Activated CD4-positive, alpha-beta T cell treated with anti-CD3 and anti-CD28 coated beads, Interleukin-10, Interleukin-2, amounts not matched to agents 100 ng/mL and 50 ng/mL, durations not matched to agents 16 hours and 8 hours (primary cell): ENCODE results near the gene GXYLT1.
"Not testable (repeated sequence)": the region's sequence is repeated elsewhere in the genome, so short reads cannot be mapped to it uniquely, and the experiment has no call there.

Experiments used
- DNase-seq: peaks from one replicate; pipeline ENCODE4 v3.0.0-alpha.2; 2020

The GXYLT1 gene, protein sequence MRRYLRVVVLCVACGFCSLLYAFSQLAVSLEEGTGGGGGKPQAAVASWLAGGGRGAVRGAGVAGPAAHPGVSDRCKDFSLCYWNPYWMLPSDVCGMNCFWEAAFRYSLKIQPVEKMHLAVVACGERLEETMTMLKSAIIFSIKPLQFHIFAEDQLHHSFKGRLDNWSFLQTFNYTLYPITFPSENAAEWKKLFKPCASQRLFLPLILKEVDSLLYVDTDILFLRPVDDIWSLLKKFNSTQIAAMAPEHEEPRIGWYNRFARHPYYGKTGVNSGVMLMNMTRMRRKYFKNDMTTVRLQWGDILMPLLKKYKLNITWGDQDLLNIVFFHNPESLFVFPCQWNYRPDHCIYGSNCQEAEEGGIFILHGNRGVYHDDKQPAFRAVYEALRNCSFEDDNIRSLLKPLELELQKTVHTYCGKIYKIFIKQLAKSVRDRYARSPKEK

DNA sequence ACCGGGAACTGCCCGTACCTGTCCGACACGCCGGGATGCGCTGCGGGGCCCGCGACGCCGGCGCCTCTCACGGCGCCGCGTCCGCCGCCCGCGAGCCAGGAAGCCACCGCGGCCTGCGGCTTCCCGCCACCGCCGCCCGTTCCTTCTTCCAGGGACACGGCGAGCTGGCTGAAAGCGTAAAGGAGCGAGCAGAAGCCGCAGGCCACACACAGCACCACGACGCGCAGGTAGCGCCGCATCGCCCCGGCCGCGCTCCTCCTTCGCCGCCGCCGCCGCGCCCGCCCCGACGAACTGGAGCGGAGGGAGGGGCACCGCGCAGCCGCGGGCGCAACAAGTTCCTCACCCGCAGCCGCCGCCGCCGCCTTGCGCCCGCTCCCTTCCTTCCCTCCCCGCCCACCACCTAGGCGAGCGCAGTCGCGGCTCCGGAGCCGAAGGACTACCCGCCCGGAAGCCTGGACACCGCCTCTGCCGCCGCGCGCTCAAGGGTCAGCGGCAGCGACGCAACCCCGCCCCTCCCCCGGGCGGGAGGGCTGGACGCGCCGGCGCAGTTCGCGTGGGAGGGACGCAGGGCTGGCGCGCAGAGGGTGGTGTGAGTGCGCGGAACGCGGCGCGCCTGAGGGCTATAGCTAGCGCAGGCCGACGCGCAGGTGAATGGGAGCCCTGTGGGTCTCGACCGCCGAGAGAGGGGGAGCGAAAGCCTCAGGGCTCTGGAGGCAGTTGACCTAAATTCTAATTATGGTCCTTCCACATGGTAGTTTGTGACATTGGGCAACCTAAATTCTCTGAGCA, at the start of gene GXYLT1:
Gene GXYLT1 (minus strand): TSS at position 467 of the 789 bp plus-strand sequence. CDS start 228 bp downstream, at position 239.
- peak; percentile 92 for DNase-seq

DNA sequence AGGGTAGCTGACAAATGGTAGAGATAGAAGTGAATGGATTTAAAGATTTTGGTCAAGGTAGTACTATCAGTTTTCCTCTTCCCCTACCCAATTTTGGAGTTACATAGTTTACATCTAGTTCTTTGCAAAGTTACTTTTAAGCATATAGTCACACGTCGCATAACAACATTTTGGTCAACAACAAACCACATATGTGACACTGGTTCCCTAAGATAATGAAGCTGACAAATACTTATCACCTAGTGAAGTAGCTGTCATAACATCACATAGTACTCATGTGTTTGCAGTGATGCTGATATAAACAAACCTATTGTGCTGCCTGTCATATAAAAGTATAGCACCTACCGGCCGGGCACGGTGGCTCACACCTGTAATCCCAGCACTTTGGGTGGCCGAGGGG, 48.0 kb upstream of the GXYLT1 start:
- DNase-seq: no peak

DNA sequence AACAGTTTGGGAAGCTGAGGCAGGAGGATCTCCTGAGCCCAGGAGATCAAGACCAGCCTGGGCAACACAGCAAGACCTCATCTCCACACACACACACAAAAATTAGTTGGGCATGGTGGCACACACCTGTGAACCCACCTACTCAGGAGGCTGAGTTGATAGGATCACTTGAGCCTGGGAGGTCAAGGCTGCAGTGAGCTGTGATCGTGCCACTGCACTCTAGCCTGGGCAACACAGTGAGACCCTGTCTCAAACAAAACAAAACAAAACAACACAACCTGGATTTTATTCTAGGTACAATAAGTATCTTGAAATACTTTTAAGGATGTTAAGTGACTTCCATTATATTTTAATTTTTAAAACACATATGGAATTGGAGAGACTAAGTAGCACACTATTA, 47.6 kb upstream of the GXYLT1 start:
- no peak for DNase-seq

DNA sequence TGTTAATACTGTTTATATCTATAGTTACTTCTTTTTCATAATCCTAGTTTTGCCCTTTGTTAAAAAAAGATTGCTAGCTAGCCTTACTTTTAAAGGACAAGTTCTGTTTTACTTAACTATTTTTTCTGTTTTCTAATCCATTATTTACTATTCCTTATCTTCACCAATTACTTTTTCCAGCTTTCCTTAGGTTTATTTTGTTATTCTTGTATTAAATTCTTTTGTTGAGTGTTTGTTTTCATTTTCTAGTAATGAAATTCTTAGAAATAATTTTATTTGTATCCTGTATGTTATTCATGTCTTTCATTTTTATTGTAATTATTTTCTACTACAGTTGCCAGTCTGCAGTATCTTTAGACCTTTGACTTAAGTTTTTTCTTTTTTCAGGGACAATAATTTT, 45.7 kb upstream of the GXYLT1 start:
- DNase-seq: no peak

DNA sequence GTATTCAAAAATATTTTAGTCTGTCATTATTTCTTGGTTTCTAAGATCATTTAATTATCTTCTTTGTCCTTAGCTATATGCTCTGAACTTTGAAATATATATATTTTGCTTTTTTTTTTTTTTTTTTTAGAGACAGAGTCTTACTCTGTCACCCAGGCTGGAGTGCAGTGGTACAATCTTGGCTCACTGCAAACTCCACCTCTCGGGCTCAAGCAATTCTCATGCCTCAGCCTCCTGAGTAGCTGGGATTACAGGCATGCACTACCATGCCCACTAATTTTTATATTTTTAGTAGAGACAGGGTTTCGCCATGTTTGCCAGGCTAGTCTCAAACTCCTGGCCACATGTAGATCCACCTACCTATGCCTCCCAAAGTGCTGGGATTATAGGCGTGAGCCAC, 43.6 kb upstream of the GXYLT1 start:
- not testable (repeated sequence) for DNase-seq

DNA sequence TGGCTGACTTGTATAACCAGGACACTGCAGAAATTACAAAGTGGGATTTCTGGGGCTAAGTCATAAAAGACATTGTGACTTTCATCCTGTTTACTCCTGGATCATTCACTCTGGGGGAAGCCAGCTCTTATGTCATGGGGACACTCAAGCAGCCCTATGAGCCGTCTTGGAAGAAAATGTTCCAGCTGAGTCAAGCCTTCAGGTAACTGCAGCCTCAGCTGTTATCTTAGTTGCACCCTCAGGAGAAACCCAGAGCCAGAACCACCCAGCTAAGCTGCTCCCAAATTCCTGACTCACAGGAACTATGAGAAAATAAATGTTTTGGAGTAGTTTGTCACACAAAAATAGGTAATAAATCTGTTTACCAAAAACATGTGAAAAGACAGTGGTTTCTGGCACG, 43.1 kb upstream of the GXYLT1 start:
- no peak for DNase-seq

DNA sequence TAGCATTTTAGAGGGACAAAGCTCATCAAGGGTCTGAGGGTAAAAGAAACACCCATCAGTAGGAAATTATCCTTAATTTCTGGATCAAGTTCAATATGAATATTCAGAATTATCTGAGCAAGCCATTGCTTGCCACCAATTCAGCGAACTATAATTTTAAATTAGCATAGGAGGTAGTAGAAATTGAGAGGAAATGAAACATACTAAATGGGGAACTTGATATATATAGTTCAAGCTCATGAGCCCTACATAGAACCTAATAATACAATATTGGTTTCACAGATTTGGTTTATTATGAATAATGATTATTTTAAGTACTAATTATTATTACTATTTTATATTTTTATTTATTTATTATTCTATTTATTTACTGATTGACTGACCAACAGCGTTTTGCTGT, 42.1 kb upstream of the GXYLT1 start:
- no peak for DNase-seq

DNA sequence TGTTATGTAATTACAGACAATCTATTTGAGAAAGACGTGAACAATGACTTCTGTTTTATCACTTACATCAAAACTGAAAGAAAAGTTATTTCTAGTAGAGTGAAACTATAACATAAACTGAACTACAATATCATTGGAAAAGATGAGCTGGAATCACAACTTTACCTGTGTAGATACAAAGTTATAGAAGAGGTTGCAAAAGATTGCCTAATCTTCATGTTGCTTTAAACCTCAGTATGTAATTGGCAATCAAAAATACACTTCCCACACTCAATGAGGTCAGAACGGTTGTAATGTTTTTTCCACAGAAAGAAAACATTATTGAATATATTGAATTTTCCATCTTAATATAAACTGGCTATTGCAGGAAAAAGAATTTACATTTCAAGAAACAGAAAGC, 37.7 kb upstream of the GXYLT1 start:
- DNase-seq: no peak

DNA sequence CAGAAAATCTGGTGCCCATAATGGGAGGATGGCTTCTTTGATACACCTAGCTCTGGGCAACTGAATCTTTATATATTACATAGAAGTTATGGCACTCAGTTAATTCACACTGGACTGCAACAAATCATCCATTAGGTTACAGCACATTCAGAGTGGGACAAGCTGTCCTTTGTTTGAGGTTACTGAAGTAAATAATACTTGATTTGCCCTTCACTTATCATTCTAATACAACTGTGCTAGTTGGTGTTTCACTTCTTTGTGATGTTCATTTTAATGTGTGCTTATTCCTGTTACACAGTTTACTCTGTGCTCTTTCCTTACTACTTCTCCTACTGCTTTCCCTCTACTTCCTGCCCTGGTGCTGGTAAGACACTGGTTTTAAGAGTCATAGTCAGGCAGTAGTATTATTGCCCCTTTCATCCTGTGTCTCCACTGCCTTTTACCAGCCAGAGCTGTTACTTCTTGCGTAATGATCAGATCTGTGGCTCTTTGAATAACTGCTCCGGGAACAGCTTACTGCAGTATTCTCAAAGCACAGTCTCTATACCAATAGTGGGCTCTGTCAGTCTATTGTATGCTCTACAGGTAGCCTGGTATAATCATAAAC, 36.4 kb upstream of the GXYLT1 start:
- no peak for DNase-seq

DNA sequence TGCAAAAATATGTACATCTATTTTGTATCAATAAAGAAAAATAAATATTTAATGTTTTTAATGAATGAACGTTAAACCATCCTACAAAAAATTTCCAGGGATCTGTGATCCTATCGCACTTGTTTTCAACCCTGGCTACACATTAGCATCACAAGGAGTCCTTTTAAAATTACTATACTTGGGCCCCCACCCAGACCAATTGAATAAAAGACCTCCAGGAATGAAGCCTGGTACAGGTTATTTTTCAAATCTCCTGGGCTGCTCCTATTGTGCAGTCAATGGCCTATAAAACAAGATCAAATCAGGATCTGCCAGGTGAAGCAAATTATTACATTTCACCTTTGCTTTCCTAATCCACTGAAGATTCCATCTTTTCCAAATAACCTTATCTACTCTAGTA, 33.4 kb upstream of the GXYLT1 start:
- no peak for DNase-seq

DNA sequence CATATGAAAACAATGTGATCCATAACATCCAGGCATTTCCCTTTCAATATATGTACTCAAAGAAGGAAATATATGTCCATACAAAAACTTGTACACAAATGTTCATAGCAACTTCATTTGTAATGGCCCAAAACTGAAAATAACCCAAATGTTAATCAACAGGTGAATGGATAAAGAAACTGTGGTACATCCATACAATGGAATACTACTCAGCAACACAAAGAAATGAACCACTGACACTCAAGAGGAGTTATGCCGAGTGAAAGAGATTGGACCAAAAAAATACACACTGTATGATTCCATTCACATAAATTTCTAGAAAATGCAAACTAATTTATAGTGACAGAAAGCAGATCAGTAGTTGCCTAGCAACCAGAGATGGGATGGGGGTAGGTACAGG, 30.3 kb upstream of the GXYLT1 start:
- no peak for DNase-seq

DNA sequence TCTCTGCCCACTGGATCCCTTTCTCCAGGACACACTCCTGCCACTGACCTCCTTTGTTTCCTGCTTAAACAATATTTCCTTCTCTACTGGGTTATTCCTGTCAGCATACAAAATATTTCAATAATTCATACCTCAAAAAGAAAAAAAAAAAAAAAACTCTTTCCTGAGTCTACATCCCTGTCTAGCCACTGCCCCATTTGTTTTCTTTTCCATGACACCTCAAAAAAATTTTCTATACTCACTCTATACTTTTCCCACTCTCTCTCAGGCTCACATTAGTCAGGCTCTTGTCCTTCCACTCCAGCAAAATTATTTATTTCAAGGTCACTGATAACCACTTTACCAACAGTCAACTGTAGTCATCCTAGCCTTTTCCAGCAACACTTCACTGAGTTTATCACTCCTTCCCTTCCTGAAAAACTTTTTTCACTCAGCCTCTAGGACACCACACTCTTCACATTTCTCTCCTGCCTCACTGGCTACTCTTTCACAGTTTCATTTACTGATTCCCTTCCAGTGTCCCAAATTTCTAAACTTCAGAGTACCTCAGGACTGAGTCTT, 29.4 kb upstream of the GXYLT1 start:
- DNase-seq: no peak

DNA sequence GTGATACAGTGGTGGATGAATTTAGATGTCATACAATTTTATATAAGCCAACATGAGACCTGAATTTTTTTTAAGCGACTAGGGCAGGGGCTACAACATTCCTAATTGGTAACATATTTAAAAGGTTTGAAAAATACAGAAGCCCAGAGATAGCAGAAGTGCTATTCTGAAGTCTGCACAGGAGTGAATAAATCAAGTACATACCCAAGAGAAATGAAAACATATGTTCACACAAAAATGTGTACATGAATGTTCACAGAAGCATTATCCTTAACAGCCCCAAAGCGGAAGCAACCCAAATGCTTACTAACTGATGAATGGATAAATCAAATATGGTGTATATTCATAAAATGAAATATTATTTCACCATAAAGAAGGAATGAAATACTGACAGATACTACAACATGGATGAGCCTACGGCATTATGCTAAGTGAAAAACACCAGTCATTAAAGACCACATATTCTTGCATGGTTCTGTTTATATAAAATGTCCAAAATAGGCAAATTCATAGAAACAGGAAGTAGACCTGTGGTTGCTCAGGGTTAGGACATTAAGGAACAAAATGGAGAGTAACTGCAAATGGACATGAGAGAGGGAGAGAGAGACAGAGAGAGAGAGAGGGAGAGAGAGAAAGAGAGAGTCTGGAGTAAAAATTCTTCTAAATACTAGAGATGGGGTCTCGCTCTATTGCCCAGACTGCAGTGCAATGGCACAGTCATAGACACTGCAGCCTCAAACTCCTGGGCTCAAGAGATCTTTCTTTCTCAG, 28.0 kb upstream of the GXYLT1 start:
- no peak for DNase-seq

DNA sequence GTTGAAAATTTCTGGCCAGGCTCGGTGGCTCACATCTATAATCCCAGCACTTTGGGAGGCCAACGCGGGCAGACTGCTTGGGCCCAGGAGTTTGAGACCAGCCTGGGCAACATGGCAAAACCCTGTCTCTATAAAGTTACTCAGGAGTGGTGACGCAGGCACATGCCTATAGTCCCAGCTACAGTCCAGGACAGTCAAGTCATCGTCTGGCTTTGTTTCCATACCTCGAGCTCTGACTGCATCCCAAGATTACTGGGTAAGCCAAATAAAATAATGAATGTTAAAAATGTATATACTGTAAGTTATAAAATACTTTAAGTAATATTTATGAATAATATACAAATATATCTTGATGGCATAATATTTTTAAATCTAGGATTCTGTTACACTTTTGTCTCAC, 23.0 kb upstream of the GXYLT1 start:
- no peak for DNase-seq

DNA sequence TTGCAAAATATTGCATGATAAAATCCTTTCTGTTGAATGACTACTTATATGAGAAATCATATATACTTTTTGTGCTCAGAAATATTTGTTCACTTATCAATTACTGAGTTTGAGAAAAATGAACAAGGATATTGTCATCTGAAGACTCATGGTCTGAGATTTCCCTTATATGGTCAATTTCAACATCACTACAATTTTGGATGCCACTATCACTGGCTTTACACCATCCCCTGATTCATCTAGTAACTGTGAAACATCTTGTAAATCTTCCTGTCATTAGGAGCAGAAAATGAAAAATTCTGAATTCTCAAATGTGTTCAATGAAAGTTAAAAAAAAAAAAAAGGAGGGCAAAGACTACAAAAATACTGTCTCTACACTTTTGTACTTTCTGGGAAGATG, 21.8 kb upstream of the GXYLT1 start:
- DNase-seq: no peak

DNA sequence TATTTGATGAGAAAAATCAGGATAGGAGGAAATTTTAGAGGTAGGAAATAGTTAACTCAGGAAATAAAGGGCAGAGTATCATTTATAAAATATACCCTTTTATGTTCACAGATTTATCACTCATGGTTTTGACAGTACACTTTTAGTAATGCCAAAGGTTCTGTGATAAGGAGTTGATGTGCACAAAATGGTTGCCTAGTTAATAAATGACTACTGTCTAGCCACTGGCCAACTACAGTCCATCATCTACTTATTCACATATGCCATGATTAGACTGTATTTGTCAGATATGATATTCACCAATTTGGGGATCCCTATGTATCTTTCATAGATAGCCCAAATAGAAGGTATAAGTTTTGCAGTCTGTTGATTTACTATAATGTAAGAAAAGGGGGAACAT, 19.2 kb upstream of the GXYLT1 start:
- DNase-seq: no peak

DNA sequence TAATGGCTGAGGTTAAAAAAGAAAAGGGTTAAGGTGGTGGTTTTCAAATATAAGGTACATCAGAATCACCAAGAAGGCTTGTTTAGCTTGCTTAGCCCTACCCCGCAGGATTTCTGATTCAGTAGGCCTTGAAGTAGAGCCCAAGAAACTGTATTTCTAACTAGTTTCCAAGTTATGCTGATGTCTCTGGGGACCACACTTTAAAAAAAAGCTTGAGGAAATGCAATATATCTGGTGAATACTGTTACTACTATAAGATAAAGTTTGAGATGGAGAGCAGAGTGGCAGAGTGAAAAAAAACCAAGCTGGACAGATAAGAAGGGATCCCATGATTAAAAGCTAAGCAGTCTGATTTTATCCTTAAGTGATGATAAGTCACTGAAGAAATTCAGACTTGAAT, 18.3 kb upstream of the GXYLT1 start:
- DNase-seq: no peak

DNA sequence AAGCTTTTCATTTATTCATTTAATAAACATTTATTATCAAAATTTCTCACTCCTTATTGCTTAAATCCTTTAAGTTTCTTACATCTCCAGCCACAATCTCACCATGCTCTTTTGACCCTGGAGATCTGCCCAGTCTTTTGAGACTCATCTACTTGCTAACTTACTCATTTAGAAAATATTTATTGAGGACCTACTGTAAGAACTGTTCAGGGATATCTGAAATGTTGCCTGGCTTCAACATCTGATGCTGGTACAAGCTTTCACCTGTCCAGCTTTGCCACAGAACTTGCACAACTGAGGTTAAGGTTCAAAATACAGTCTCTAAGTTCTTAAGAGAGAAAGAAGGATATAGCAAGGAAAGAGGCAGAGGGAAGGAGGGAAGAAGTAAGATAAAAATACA, 17.5 kb upstream of the GXYLT1 start:
- DNase-seq: no peak

DNA sequence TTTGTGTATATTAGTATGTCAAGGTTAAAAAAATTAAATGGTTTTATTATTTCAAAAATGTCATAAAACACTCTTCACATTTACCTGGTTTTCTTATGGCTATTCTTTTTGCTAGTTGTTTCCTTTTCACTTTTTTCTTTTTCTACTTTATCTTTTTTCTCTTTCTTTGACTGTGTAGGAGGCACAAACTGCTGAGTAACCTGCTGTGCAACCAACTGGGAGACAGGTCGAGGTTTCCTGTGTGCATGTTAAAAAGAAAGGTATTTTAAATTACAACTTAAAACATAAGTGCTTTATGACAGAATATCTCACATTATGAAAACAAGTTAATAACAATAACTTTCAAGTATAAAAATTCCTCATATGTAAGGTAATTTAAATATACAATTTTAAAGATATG, 16.9 kb upstream of the GXYLT1 start:
- no peak for DNase-seq

DNA sequence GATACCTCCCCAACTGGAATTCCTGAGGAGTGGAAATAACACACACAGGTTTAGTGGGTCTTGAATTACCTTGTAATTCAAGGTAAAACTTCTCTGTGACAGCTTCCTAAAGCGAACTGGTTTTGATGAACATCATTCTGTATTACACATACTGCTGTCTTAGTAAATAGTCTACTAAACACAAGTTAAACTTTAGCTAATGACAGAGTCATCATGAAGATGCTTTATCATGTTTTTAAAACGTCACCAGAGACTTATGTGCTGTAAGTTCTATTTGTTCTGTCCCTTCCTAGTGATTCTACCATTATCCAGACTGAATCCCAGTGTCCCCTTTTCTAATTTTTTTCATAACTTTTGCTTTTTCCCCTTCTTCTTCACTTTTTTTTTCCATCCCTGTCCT, 11.6 kb upstream of the GXYLT1 start:
- no peak for DNase-seq

DNA sequence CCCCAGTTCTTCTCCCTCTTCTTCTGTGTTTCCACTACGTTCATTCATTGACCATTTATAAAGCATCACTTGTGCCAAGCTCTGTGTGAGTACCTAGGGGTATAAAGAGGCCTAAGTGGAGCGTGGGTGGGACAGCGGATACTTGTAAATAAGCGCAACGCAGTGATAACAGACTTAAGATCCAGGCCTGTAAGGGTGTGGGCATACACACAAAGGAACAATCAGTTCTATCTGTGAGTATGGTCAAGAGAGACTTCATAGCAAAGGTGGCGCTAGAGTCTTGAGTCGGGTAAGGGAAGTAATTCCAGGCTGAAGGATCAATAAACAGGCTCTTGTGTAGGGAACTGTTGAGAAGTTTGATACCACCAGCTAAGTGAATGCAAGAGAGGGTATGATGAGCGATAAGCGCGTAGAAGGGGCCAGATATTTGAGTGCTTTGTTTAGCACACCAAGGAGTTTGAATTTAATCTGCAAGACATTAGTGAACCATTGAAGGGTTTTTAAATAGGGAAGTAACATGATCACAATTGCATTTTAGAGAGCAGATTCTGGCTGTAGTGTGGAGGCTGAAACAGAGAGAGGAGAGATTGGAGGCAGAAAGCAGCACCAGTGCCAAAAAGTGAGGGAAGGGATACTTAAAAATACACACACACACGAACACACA, 1.0 kb upstream of the GXYLT1 start:
- no peak for DNase-seq

DNA sequence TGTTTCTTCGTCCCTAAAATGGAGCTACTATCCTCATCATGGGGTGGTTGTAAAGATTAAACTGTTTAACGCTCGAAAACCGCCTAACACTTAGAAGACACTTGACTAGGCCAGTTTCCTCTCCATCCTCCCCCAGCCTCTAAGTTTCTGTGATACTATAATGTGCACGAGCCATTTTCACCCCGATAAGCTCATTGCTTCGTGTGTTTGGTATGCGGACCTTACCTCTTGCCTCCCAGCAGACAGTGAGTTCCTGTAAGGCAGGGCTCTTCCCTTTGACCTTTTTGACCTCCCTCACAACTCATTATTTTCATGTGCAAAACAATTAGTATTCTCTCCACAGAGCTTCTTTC, 499 bp upstream of the GXYLT1 start:
- DNase-seq: no peak

DNA sequence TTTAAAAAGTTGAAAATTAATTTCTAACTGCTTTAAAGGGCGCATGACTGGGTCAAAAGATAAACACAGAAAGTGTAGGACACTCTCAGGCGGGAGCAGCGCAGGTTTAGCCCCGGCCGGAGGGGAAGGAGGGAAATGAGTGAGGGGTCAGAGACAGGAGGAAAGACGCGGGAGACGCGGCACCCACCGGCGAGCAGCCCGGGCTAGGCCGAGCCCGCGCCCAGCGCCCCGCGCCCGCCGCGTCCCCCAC, 591 bp downstream of the GXYLT1 start:
- DNase-seq: no peak
